CD4-positive, alpha-beta T cell treated with Interleukin-1 beta for 1 hour (primary cell): ENCODE results near the gene FCAMR.

ENCODE experiments used
- DNase-seq, 2 donors: peaks; one replicate each; pipeline ENCODE4 v3.0.0-alpha.2; 2020 to 2022

Gene FCAMR

DNA sequence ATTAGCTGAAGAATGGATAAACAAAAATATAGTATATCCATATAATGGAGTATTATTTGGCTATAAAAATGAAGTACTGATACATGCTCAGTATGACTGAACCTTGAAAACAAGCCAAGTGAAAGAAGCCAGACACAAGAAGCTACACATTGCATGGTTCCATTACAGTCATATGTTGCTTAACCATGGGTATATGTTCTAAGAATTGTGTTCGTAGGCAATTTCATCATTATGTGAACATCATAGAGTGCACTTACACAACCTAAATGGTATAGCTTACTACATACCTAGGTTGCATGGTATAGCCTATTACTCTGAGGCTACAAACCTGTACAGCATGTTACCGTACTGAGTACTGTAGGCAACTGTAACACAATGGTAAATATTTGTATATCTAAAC lies 28.6 kb upstream of the FCAMR start:
- no peak for DNase-seq

DNA sequence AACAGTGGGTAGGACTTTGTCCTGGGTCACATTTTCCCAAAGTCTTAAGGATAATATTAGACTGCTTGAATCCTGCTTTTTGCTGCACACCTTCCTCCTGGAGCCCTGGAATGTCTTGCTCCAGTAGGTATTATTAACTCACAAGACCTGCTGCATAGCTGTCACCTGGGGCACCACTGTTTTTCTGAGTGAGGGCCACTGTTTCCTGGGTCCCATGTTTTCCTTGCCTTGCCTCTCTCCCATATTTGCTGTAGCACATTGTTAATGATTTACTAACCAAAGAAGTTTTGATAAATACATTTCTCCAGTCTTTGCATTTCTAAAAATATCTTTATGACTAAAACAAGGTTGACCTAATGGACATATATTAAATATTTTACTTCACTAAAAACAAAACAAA lies 22.5 kb upstream of the FCAMR start:
- no peak for DNase-seq

DNA sequence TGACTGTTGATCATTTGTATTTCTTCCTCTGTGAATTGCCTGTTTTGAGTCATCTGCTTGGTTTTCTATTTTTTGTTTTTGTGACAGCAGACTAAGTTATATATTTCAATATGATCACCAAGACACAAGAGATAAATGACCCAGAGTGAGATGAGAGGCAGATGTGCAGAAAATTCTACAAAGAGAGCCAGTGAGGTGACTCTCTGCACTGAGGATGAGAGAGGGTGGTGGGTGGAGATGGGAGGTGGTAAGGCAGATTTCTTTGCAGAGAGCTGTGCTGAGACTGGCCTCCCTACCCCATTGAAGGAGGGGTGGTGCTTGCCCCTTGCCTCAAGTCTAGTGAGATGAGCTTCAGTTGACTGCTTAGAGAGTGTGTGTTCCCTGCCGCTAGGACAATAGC lies 17.6 kb upstream of the FCAMR start:
- DNase-seq: no peak

DNA sequence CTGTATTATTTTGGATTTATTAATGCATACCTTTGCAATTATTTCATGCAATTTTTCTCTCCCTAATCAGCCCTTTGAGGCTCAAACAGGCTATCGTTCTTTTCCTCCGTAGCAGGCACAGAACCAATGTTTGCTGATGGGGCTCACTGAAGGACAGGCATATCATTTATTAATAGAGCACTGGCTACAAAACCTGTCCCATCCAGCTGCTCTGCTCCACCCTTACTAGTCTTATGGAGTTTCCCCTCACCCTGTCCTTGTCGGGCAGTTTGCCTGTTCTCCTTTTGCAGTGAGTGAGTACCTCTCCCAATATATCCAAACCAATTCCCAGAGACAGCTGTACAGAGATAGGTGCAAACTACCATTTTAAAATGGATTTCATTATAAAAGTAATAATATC lies 16.6 kb upstream of the FCAMR start:
- DNase-seq: no peak

DNA sequence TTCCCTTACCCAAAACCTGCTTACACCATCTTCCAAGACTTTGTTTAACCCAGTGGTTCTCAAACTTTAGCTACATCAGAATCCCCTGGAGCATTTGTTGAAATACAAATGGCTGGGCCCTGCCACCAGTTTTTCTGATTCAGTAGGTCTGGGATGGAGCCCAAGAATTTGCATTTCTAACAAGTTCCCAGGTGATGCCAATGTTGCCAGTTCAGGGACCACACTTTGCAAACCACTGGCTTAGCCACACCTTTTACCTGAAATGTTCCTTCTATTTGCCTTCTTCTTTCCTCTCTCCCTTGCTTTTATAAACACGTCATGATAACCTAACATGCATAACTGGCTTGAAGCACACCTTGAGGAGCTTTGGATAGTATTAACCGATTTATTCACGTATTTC lies 16.1 kb upstream of the FCAMR start:
- no peak for DNase-seq

DNA sequence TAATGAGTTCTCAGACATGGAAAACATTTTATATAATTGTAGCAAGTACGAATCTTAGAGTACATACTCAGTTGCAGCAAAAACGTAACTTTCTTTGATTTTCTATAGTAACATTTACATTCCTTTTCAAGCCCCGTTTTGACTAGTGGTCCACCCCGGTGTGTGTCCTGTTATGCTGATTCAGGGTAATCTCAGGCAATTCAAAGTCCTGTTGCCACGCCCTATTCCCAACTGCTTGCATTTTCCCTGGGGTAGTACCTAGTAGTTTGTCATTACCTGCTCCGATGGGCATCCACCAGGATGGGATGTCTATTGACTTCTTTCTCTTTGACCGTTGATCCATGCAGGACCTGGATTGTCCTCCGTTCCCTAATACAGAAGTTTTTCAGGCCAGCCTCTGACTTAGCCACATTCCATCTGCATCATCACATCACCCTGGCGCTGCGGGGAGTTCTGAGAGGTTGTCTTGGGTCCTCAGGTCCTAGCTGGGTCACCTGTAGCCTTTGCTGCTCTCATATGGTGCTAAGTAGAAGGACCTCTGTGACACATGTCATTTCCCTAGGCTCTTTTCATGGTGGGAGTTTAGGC lies 15.0 kb upstream of the FCAMR start:
- no peak for DNase-seq

DNA sequence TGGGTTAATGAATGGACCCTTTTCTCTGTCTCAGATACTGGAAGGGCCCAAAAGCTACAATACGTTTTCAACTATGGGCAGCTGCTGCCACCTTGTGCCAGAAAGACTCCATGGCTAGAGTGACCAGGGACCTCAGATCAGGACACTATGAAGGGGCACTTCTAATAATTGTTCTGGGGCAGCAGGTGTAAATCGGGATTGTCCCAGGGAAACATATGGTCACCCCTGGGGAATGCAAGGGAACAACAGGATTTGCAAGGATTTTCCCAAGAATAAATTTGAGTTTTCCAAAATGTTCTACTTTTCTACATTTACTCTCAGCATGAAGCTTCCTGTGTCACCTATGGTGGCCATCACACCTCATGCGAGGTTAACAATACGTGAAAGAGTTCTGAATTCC lies 12.0 kb upstream of the FCAMR start:
- peak; percentile 61 to 65 for DNase-seq

DNA sequence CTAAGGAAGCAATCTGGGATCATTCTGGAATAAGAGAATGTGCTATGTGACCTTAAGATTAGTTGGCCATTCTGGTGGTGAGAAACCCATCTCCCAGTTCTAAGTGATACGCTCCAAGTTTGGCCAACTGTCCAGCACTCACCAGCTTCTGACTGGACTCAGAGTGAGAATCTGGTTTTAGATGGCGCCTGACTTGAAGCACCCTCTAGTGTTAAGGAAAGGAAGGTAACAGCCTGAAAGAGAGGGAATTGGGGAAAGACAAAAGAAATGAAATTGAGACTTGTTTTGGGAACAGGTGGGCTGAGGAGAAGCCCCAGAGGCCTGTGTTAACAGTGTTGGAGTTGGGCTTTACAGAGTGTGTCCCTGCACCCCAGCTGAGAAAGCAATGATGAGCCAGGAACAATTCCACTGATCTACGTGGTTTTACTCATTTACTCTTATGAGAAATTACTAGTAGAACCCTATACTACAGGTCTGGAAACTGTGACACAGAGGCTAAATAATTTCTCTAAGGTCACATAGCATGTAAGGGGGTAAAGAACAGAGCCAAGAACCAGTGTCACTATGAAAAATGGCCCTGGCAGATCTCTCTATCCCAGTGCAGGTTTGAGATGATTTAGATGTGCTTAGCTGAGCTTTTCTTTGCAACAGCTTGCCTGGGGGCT lies 9.3 kb upstream of the FCAMR start:
- no peak for DNase-seq

DNA sequence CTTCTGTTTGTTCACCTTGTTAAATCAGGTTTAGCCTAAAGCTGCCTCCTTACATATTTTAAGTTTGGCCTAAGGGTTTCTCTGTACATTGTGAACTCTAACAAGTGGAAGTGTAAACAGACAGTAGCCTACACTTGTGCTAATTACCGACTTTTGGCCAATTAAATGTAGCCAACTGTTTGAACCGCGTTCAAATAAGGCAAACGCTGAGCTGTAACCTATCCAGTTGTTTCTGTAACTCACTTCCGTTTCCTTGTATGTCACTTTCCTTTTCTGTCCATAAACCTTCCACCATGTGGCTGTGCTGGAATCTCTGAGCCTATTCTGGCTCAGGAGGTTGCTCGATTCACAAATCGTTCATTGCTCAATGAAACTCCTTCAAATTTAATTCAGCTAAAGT lies 8.0 kb upstream of the FCAMR start:
- DNase-seq: no peak

DNA sequence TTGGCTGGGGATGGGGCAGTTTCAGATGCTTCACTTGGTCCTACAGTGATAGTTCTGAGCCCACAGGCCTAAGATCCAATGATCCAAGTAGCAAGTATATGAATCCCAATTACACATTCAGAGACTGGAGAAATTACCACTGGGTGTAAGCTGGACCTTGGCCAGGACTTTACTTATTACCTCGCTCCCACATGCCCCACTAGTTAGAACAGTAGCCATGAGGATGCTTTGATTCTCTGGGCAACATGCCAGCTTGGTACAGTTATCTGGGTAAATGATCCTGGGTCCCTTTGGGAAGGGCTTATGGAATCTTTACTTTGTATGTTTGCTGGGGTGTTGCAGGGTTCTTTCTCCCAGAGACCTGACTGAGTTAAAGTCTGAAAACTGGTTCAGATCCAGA lies 5.0 kb upstream of the FCAMR start:
- no peak for DNase-seq

DNA sequence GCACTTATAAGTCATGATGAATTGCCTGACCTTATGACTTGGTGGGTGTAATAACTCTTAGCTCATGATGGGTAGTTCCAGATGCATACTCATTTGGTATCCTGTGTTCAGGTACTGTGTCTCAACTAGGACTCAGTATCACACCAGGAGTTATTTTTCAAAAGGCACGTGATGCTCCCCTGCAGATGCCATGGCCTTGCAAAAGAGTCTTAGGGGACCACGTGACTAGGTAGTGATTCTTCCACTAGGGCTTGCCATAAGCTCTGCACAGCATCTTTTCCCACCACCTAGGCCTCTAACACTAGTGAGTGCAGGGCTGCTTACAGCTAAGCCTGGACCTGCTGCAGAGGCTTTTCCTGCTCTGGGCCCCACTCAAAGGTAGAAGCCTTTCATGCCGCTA lies 3.9 kb upstream of the FCAMR start:
- DNase-seq: no peak

DNA sequence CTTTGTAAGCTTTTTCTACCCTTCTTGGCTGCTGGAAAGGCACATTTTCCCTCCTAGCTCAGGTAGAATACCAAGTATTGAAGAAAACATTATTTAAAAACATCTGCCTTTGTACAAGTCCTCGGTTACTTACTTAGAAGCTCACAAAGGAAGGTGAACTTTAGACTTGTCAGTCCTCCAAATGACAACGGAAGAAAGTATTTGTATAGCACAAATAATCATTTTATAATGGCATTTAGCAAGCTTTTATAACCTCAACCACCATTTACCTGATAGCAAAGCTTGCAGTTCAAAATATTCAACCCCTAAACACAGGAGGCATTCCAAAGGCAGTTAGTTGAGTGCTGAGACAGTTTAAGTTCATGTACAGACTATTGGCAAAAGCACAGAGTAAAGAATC lies 2.5 kb upstream of the FCAMR start:
- DNase-seq: no peak

DNA sequence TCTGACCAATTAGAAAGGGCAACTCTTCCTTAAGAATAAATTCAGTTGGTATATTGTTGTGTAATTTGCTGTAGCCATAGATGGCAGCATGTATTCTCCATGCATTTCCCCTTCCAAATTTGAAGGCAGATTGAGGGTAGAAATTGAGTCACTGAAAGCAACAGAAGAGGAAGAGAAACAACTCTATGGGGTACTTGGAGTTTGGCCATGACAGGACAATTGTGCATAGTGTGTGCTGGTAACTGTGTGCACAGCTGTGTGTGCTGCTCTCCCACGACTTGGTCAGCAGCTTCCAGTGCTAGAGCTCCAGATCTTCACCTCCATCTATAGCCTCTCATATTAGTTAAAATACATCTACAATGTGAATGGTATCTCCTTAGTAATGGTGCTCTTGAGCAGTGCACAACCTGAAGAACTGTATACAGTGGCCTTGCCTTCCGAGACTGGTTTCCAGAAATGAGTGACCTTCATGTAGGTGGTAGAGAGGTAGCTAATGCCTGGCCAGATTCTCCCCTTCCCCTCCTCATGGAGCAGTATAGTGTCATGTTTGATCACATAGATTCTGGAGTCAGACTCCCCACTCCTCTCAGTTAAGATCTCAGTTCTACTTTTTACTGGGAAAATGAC lies 882 bp upstream of the FCAMR start:
- no peak for DNase-seq

DNA sequence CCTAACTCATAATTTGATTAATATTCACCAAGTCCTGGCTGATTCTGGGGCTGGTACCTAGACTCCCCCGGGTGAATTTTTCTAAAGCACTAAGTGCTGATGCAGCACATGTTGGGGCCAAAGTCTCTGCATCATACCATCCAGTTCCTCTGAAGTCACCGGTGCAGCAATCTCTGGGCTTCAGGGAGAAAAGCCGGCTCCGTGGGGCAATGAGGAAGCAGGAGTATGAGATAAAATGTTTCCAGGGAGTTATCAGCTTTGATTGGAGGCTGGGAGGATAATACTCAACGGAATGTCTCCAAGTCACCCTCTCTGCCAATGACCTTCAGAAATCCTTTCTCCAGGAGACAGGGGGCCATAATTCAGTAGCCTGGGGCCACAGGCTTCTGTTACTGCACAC lies 1.2 kb downstream of the FCAMR start:
- DNase-seq: no peak

DNA sequence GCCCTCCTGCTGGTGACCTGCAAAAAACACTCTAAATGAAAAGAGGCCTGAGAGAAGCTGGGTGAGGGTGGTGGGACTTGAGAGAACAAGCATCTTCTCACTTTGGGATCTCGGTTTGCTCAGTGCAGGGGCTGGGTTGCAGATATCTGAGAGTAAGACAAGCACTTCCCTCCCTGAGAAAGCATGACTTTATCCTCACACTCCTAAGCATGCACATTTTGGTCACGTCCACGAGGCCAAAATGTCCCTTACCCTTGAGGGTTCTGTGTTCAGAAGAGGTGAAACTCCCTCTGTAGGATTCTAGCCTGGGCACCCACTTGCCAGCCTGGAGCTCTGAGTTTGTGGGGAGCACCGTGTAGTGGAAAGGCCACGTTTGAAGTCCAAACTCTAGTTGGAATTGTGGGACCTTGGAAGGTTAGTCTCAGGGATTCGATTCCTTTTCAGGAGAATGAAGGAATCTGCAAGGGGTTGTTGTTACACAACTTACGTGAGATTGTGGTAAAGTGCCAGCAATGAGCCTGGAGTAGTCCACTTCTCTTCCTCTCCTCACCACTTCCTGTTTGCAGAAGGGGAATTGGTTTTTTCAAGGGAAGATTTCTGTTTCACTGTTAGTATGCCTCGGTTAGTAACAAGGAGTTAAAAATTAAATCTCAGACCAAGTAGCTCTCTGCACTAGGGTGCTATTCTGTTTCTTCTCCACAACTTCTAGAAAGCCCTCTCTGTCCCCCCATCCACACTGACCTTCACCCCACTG lies 3.0 kb downstream of the FCAMR start:
- peak; percentile 7 to 8 for DNase-seq

DNA sequence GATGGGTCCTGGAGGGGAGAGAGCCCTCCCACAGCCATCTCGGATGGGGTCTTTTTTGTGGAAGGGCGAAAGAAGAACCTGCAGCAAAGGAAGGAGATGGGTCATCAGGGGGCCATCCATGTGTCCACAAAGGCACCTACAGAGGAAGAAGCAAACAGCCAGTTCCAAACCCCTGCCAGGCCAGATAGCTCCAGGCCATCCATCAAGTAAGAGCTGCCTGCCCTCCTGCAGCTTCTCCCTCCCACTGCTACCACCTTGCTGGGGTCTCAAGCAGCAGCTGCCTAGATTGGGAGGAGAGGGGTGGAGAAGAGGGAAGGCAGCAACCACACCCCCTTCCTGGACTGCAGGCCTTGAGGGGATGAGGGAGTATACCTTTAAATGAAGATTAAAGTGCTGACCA lies 4.5 kb downstream of the FCAMR start:
- no peak for DNase-seq

DNA sequence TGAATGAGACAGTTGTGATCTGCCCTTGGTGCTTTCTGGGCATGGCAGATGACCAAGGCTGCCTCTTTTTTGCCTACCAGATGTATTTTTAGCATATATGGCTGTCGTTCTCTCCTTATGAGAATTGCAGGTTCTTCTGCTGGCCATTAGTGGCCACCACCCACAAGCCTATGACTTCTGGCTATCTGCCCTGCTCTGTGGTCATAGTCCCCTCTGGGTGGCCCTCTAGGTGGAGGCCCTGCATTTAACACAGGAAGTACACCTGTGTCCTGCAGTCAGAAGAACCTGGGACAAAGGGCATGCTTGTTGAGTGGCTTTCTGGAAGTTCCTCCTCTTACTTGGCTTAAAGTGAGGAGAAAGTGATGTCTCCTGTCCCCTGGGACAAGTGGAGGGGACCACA lies 6.5 kb downstream of the FCAMR start:
- DNase-seq: no peak

DNA sequence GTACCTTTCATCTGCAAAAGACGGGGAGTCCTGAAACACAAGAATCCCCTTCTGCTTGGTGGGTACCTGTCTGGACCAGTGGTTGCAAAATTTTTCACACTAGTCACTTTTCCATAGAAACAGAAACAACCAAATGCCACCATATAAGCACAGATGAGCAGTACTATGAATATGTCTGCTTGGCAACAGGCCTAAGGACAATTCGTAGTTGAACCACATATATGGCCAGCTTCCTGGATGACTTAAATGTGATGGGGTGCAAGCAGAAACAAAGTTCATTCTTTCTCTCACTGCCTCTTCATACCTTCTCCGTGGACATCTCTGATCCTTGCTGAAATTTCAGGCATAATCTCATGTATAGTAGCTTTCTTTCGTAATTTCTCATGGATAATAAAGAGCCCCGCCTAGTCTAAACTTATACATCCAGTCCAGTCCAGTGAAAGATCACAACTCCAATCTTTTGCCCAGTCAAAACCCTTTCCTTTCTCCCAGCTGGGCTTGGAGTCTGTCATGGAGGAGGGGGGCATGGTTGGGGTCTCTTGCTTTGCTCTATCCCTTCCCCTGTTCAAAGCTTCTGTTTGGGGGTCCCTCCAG lies 7.0 kb downstream of the FCAMR start:
- no peak for DNase-seq

DNA sequence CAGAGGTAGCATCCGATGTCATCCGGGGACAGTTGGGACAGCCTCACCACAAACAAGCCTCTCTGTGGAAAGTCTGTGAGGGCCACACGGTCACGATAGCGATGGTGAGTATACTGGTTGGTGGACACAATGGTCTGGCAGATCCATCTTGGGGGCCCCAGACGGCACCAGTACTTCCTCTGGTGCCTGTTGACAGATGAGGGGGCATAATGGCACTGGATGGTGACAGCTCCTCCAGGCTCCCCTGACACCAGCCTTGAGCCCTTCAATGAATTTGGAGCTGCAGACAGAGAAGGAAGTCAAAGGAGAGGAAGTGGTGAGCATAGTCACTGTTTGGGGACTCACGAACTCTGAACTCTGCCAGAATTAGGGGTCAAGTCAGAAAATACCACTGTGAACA lies 8.0 kb downstream of the FCAMR start:
- no peak for DNase-seq

DNA sequence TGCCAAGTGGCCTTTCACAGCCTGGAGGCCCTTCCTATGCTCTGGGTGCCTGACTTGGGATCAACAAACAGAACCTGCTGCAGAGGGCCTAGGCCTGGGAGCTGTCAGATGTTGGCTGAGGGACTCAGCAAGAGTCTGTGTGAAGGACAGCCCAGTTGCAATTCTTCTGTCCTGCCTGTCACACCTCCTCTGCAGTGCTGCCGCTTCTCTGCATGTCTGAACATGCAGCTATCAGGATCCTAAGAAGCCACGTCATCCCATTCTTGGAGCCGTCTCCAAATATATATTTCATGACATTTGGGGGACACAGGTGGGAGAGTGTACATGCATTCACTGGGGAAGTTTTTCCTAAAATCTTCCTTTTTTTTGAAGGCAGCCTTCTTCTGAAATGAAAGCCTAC lies 8.6 kb downstream of the FCAMR start:
- DNase-seq: no peak

DNA sequence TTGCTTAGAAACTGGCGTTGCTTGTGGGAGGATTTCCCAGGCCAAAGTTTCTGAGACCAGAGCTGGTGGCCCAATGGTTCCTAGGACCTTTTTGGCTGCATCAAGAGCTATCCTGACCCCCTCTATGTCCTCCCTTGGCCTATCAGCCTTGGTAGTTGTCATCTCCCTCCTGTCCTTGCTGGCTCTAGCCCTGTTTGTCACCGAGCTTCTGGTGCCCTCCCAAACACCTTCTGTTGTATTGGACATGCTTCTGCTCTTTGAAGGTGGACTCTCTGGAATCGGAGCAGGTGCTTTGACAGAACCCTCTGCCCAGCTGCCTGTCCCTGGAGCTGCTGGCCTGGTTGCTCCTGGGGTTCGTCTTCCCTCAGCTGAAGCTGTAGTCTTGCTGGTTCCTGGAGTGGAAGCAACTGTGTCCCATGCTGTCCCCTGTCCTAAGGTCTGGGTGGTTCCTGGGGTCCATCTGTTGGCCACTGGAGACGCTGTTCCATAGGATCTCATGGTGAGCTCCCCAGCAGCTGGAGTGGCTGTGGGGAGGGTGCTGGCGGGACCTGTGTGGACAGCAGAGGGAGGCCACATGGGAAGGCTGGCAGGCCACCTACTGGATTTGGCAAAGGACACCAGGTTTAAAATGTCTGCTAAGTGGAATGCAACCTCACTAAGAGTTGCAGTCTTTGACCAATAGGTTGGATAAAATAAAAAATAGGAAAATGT lies 9.4 kb downstream of the FCAMR start:
- no peak for DNase-seq

DNA sequence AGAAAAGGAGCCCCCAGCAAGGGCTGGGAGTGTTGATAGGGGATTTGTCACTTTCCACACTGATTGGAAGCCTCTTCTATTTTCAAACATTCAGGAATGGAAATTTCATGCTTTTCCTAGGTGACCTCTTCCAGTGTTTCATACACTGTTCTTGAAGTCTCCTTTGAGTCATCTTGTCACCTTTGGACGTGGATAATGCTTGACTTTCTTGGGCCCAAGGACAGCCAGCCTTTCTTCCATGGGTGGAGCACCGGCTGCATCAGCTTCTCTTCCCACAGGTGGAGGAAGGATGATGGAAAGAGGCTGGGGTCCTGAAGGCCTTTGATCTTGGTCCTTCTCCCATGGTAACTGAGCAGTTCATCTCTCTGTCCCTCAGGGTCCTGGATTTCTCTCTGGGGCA lies 12.1 kb downstream of the FCAMR start:
- no peak for DNase-seq

DNA sequence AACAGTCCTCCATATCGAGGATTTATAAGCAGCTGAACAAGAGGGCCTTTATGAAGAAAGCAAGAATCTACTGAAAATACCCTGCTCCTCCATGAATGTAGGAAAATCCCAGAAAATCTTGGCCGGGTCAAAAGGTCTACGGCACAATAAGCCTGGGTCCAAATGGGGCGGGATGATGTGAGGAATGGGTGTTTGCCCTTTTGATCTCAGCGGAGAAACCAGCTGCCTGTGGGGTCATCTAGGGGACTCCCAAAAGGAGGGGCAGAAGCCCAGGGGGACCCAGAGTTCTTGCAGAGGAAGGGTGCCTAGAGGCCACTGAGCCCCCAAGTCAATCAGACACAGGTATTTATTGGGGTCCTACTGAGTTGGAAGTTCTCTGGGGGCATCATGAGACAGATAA lies 12.6 kb downstream of the FCAMR start:
- no peak for DNase-seq
